Caco-2 (cell line): ENCODE data around the gene TP53I13. TPM values are rescaled to one million over a fixed set of nuclear protein-coding genes. Genes with fewer than 3 reads are reported as not detected.
A peak's percentile ranks its signal among the peaks of the same experiment; 100 is the strongest.

ENCODE experiments used
- BruUV-seq: library from RNA; stranded (reverse); fragments of 400-500 nt; replicated peaks from 2 replicates; lab custom pipeline; 2021; lab: Mats Ljungman, UMichigan
- CTCF ChIA-PET: fragments of 300-600 bp; sonication (Branson Sonifier 250); formaldehyde crosslinking; loops from one replicate; lab custom pipeline; 2022; ENCODE audit warnings: antibody characterized with exemption; lab: Charles Lee
- POLR2A ChIA-PET: fragments of 300-600 bp; sonication (Branson Sonifier 250); formaldehyde crosslinking; loops from one replicate; lab custom pipeline; 2022; ENCODE audit warnings: antibody characterized with exemption; lab: Charles Lee
- DNase-seq, 2 experiments: peaks; one replicate each; pipeline versions ENCODE4 v3.0.0 to v3.0.0-alpha.2; 2020 to 2022
- H3K27me3 ChIP-seq: replicated peaks from 2 replicates; pipeline ENCODE4 v1.6.0; 2011; ENCODE audit warnings: low read length; ENCODE audit not compliant: control insufficient read depth, insufficient read depth
- H3K36me3 ChIP-seq: 2 replicates; pipeline ENCODE4 v1.5.1; 2011; ENCODE audit warnings: low read length; ENCODE audit not compliant: control insufficient read depth, insufficient read depth
- H3K4me1 ChIP-seq: fragments of 250-450 bp; sonication (Bioruptor Pico); 2 replicates; pipeline ENCODE4 v1.5.1; 2020; ENCODE audit warnings: mild to moderate bottlenecking
- H3K4me3 ChIP-seq: 2 replicates; pipeline ENCODE4 v1.5.1; 2011; ENCODE audit warnings: low read depth, mild to moderate bottlenecking, control low read depth, low read length
- H3K9me3 ChIP-seq: fragments of 250-450 bp; sonication (Bioruptor Pico); 2 replicates; pipeline ENCODE4 v1.5.1; 2020; ENCODE audit warnings: mild to moderate bottlenecking, moderate library complexity
- H3K27ac Mint-ChIP-seq: one replicate; pipeline ENCODE4 v1.8.0; 2022; ENCODE audit warnings: mixed read lengths; ENCODE audit not compliant: unreplicated experiment
- H3K27me3 Mint-ChIP-seq: one replicate; pipeline ENCODE4 v1.8.0; 2022; ENCODE audit warnings: mixed read lengths; ENCODE audit not compliant: insufficient read depth, unreplicated experiment
- H3K36me3 Mint-ChIP-seq: one replicate; pipeline ENCODE4 v1.8.0; 2022; ENCODE audit warnings: mild to moderate bottlenecking, mixed read lengths; ENCODE audit not compliant: insufficient read depth, unreplicated experiment
- H3K4me1 Mint-ChIP-seq: one replicate; pipeline ENCODE4 v1.8.0; 2022; ENCODE audit warnings: low read depth, mixed read lengths; ENCODE audit not compliant: unreplicated experiment
- H3K4me3 Mint-ChIP-seq: one replicate; pipeline ENCODE4 v1.8.0; 2022; ENCODE audit warnings: mild to moderate bottlenecking, moderate library complexity, mixed read lengths; ENCODE audit not compliant: unreplicated experiment
- H3K9me3 Mint-ChIP-seq: one replicate; pipeline ENCODE4 v1.8.0; 2022; ENCODE audit warnings: mixed read lengths; ENCODE audit not compliant: unreplicated experiment
- intact Hi-C: fragments of 100-400 bp; cut with micrococcal nuclease; formaldehyde crosslinking; loops from one replicate; pipeline ENCODE4 v1.10.0; 2022; ENCODE audit not compliant: unreplicated experiment
- total RNA-seq: library from RNA; stranded (reverse); gene quantifications from 2 replicates; pipeline ENCODE4 v1.2.3, GENCODE V29; 2022
- TF ChIP-seq, protein P1 (sequence below), 2 experiments: fragments of 200-600 bp in 1 of 2; IDR thresholded peaks; 1 replicate in 1 of 2; 2 replicates in 1 of 2; pipeline versions ENCODE4 v1.5.1 to v1.8.0; 2011 to 2022; ENCODE audit warnings: antibody characterized with exemption in 1 of 2, control low read depth in 1 of 2, inconsistent platforms in 1 of 2, low read depth in 1 of 2, low read length in 1 of 2, mild to moderate bottlenecking in 1 of 2, moderate library complexity in 1 of 2; ENCODE audit not compliant: insufficient read depth in 1 of 2, severe bottlenecking in 1 of 2, unreplicated experiment in 1 of 2

The TP53I13 gene
- total RNA-seq, 1 experiment from 2014 or later = 49.2 TPM

DNA sequence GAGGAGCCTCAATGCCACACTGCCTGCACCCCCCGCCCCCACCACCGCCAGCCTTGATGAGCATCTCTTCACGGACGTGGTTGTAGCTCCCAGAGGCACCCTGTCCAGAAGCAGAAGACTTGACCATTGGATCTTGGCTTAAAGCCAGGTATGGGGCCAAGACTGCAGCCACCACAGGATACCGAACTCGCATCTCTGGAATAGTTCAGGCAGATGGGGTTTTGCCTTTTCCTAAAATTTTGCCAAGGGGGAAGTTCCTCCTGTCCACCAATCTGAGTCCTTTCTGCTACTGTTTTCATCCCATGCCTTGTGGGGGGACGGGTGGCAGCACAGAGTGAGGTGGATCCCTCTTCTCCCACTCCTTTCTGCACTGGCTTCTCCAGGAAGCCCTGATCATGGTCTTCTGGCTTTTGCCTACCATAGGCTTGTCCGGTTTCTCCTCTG, 53.3 kb downstream of the TP53I13 start:
- Mint-ChIP-seq H3K4me3 (peak overlapping the region; percentile 72), H3K36me3 (peaks cover 13% of the 10 kb centered on the region), H3K4me1 (peaks cover 13% of the 10 kb centered on the region), H3K27me3 (peaks cover 4% of the 10 kb centered on the region), H3K27ac (no peak overlapping the region), H3K9me3 (no peaks in the 10 kb centered on the region)
- intact Hi-C loops = no loop called here
- TF ChIP-seq, protein P1, sequence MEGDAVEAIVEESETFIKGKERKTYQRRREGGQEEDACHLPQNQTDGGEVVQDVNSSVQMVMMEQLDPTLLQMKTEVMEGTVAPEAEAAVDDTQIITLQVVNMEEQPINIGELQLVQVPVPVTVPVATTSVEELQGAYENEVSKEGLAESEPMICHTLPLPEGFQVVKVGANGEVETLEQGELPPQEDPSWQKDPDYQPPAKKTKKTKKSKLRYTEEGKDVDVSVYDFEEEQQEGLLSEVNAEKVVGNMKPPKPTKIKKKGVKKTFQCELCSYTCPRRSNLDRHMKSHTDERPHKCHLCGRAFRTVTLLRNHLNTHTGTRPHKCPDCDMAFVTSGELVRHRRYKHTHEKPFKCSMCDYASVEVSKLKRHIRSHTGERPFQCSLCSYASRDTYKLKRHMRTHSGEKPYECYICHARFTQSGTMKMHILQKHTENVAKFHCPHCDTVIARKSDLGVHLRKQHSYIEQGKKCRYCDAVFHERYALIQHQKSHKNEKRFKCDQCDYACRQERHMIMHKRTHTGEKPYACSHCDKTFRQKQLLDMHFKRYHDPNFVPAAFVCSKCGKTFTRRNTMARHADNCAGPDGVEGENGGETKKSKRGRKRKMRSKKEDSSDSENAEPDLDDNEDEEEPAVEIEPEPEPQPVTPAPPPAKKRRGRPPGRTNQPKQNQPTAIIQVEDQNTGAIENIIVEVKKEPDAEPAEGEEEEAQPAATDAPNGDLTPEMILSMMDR (IDR thresholded peaks at IDR 0.05; ENCODE audit: insufficient read depth in 1 of 2, low read depth in 1 of 2, low read length in 1 of 2, severe bottlenecking in 1 of 2, unreplicated experiment in 1 of 2) = no peak
- H3K9me3 ChIP-seq = no peaks in the 10 kb centered on the region
- no peak for DNase-seq
- CTCF ChIA-PET = interaction anchor here (1.2 kb wide), 1 partner anchor 18 kb away, joined by 4 read pairs; no protein-coding TSS in a partner anchor
- H3K36me3 ChIP-seq = no peaks in the 10 kb centered on the region
- H3K4me1 ChIP-seq = peaks cover 17% of the 10 kb centered on the region
- POLR2A ChIA-PET = no interaction called here
- BruUV-seq = no TSS peak
- no peak overlapping the region for H3K4me3 ChIP-seq
- H3K27me3 ChIP-seq = peaks cover 2% of the 10 kb centered on the region

Other genes with a start within 250 kb of the TP53I13 start
- 87.7 and 93.1 TPM in 2 replicates for gene TAOK1, start 178.3 kb upstream of the TP53I13 start, total RNA-seq
- gene ABHD15, start 1.7 kb upstream of the TP53I13 start, total RNA-seq = 9.6 and 10.5 TPM in 2 replicates
- 46.5 and 47.0 TPM in 2 replicates for gene GIT1, start 20.9 kb downstream of the TP53I13 start, total RNA-seq
- gene ANKRD13B, start 24.4 kb downstream of the TP53I13 start, total RNA-seq = 7.7 and 10.4 TPM in 2 replicates
- 2.8 and 2.9 TPM in 2 replicates for gene CORO6, start 54.2 kb downstream of the TP53I13 start, total RNA-seq